Rectal smooth muscle tissue (tissue), 1 donor: Measurements from ENCODE around the gene PRR33.
A peak's percentile ranks its signal among the peaks of the same experiment; 100 is the strongest.

Experiments
- H3K27ac ChIP-seq: one replicate; pipeline ENCODE4 v1.7.0; 2013; ENCODE audit warnings: low read depth, low read length, inconsistent platforms
- H3K27me3 ChIP-seq: one replicate; pipeline ENCODE4 v1.7.0; 2013; ENCODE audit warnings: low read length; ENCODE audit not compliant: control insufficient read depth, insufficient read depth
- H3K36me3 ChIP-seq: one replicate; pipeline ENCODE4 v1.7.0; 2013; ENCODE audit warnings: low read length; ENCODE audit not compliant: control insufficient read depth, insufficient read depth
- H3K4me1 ChIP-seq: one replicate; pipeline ENCODE4 v1.7.0; 2013; ENCODE audit warnings: low read length; ENCODE audit not compliant: control insufficient read depth, insufficient read depth
- H3K4me3 ChIP-seq: one replicate; pipeline ENCODE4 v1.7.0; 2013; ENCODE audit warnings: low read length
- H3K9ac ChIP-seq: one replicate; pipeline ENCODE4 v1.7.0; 2013; ENCODE audit warnings: low read length

Gene PRR33

DNA sequence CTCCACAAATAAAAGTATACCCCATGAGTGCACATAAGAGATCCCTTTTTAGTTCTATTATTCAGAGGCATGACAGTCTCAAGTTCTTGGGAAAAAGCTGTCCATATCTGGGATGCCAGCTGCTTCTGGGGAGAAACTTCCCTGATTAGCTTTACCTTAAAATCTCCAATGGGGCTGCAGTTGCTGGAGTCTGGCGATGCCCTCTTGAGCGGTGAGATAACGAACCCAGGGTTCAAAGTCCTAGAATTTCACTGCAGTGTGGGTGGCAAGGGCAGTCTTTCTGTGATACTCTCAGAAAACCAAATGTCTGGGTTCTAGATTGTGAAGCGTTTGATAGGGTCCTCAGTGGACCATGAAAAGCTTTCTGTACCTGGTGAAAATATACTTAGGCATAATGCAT, 7.4 kb upstream of the PRR33 start:
- no peak overlapping the region for H3K4me3 ChIP-seq
- no peak overlapping the region for H3K9ac ChIP-seq
- H3K27me3 ChIP-seq = no peaks in the 10 kb centered on the region
- H3K4me1 ChIP-seq = no peaks in the 10 kb centered on the region
- no peak overlapping the region for H3K27ac ChIP-seq
- no peaks in the 10 kb centered on the region for H3K36me3 ChIP-seq

- Histone ChIP-seq H3K27me3 (no peaks in the 10 kb centered on the region), H3K4me3 (peak overlapping the region; percentile 22), H3K27ac (no peak overlapping the region), H3K9ac (no peak overlapping the region), H3K36me3 (no peaks in the 10 kb centered on the region), H3K4me1 (no peaks in the 10 kb centered on the region)
Observed at GRCh38 chr11:1896923-1897322, 5.2 kb upstream of the PRR33 start.

- Histone ChIP-seq H3K9ac (no peak overlapping the region), H3K4me3 (no peak overlapping the region), H3K27ac (no peak overlapping the region), H3K4me1 (no peaks in the 10 kb centered on the region), H3K27me3 (no peaks in the 10 kb centered on the region), H3K36me3 (no peaks in the 10 kb centered on the region)
Observed at GRCh38 chr11:1896468-1896867, 4.8 kb upstream of the PRR33 start.

GRCh38 chr11:1894759-1895158, 3.1 kb upstream of the PRR33 start:
- no peak overlapping the region for H3K27ac ChIP-seq
- H3K27me3 ChIP-seq = no peaks in the 10 kb centered on the region
- H3K36me3 ChIP-seq = no peaks in the 10 kb centered on the region
- H3K4me1 ChIP-seq = no peaks in the 10 kb centered on the region
- no peak overlapping the region for H3K4me3 ChIP-seq
- no peak overlapping the region for H3K9ac ChIP-seq

GRCh38 chr11:1893581-1894359, 2.1 kb upstream of the PRR33 start:
- no peak overlapping the region for H3K4me3 ChIP-seq
- H3K4me1 ChIP-seq = no peaks in the 10 kb centered on the region
- no peak overlapping the region for H3K27ac ChIP-seq
- no peak overlapping the region for H3K9ac ChIP-seq
- H3K36me3 ChIP-seq = no peaks in the 10 kb centered on the region
- H3K27me3 ChIP-seq = no peaks in the 10 kb centered on the region

GRCh38 chr11:1892558-1892957, 863 bp upstream of the PRR33 start:
- Histone ChIP-seq H3K4me3 (no peak overlapping the region), H3K4me1 (no peaks in the 10 kb centered on the region), H3K27me3 (no peaks in the 10 kb centered on the region), H3K27ac (no peak overlapping the region), H3K9ac (no peak overlapping the region), H3K36me3 (peaks cover 7% of the 10 kb centered on the region)

- no peak overlapping the region for H3K27ac ChIP-seq
- H3K27me3 ChIP-seq = no peaks in the 10 kb centered on the region
- peaks cover 7% of the 10 kb centered on the region for H3K36me3 ChIP-seq
- H3K9ac ChIP-seq = no peak overlapping the region
- H3K4me3 ChIP-seq = no peak overlapping the region
- no peaks in the 10 kb centered on the region for H3K4me1 ChIP-seq
Observed at GRCh38 chr11:1892116-1892515, 421 bp upstream of the PRR33 start.

DNA sequence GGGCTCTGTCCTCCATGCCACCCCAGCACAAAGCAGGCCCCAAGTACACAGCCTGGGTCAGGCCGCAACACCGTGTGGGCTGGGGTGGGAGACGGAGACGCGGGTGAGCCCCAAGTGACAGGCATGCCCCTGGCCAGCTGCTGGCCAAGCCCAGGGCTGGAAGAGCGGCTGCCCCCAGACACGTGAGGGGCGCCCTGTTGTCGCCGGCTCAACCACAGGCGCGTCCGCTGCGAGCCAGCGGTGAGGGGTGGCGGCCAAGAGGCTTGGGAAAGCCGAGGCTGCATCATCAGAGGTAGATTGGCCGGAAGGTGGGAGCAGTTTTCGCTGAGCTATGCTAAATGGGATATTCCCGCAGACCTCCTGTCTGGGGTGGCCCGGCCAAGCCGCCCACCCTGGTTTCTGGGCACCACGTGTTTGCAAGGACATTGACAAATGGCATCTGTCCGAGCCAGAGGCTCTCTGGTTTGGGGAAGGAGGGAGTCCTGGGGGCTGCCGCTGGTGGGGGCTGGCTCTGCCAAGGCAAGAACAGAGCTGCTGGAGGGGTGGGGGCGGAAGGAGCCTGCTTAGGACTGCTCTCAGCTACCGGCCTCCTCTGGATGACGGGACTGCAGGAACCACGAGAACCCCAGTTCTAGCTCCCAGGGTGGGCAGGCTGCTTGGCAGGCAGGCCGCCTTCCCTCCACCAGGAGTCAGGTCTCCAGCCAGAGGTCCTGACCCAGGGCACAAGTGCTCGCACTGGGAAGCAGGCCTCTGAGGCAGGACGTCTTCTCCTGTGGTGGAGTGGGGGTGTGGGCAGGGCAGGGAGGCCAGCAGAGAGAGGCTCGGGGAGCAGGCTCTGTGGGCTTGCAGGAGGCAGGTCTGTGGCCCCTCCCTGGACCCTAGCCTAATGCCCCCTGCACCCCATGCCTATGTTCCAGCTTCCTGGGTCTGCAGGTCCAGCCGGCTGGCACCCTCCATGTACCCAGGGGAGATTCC, 552 bp downstream of the PRR33 start:
- Histone ChIP-seq H3K36me3 (peaks cover 10% of the 10 kb centered on the region), H3K4me1 (no peaks in the 10 kb centered on the region), H3K4me3 (no peak overlapping the region), H3K27ac (no peak overlapping the region), H3K9ac (no peak overlapping the region), H3K27me3 (no peaks in the 10 kb centered on the region)

DNA sequence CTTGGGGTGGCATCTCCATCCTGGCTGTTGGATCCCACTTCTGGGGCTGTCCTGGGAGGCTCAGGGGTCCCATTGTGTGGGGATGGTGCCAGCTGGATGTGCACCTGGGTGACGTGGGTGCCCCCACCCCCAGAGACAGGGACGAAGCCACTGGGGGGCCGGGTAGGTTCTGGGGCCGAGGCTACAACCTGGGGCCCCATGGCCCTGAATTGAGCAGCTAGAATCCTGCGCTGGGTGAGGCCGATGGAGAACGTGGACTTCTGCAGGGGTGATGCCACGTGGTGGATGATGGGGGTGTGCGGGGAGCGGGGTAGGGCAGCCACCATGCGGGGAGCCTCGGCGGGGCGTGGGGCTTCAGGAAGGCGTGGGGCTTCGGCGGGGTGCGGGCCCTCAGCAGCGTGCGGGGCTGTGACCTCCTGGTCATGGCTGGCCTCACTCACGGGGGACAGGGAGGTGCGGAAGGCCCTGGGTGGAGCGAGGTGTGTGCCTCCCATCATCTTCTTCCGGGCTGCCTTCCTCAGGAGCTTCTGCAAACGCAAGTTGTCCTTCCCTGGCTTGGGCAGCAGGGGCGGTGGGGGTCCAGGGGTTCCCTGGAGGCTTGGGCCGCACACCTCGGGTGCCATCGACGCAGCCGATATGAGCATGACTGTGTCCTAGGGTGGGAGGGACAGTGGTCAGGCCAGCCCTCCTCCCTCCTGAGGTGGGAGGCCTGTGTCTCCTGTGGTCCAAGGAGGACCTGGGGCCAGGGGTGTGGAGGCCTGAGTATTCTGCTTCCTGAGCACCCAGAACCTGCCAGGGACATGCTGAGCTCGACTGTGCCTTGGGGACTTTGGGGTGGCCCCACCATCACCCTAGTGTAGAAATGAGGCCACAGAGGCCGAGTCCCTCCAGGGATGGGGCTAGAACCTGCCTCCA, 1.5 kb downstream of the PRR33 start:
- H3K4me1 ChIP-seq = no peaks in the 10 kb centered on the region
- H3K27ac ChIP-seq = no peak overlapping the region
- no peak overlapping the region for H3K9ac ChIP-seq

GRCh38 chr11:1889224-1889930, 2.3 kb downstream of the PRR33 start:
- Histone ChIP-seq H3K36me3 (peaks cover 14% of the 10 kb centered on the region), H3K9ac (no peak overlapping the region), H3K4me3 (no peak overlapping the region), H3K27ac (no peak overlapping the region), H3K27me3 (no peaks in the 10 kb centered on the region), H3K4me1 (no peaks in the 10 kb centered on the region)

More for the DNA sequence above, 1.5 kb downstream of the PRR33 start:
- peaks cover 10% of the 10 kb centered on the region for H3K36me3 ChIP-seq
- H3K27me3 ChIP-seq = no peaks in the 10 kb centered on the region
- H3K4me3 ChIP-seq = no peak overlapping the region

DNA sequence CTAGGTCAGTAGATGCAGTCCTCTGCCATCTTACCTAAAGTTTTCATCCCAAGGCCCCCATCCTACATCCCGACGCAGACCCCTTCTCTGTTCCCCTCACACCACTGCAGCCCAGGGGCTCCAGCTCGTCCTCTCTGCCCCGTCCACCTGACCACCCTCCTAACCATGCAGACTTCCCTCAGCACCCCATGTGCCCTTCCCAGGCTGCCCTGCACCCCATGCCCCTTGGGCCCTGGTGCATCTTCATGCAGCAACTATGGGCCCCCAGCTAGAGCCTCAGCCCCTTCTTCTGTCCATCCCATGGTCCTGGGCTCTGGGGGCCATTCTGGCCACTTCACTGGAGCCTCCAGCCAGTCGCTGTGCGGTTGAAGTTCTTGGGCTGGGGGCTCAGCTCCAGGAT, 2.9 kb downstream of the PRR33 start:
- Histone ChIP-seq H3K4me3 (no peak overlapping the region), H3K27ac (no peak overlapping the region), H3K36me3 (peaks cover 14% of the 10 kb centered on the region), H3K27me3 (no peaks in the 10 kb centered on the region), H3K9ac (no peak overlapping the region), H3K4me1 (no peaks in the 10 kb centered on the region)
